LNCAP (cell line): ENCODE data around the gene CUEDC1.

Experiments used
- CTCF ChIP-seq: fragments of 450-650 bp; IDR thresholded peaks from 2 replicates; pipeline ENCODE4 v1.5.1; 2017; ENCODE audit warnings: mild to moderate bottlenecking

The CUEDC1 gene

GRCh38 chr17:57955183-57955931 is at the start of gene CUEDC1:
TSS of gene CUEDC1 (minus strand) at chr17:57955412. CDS start at chr17:57885564, 69,848 bp downstream.
- TF ChIP-seq CTCF: peak; percentile 46; the same call in 1 of the 2 replicates

DNA sequence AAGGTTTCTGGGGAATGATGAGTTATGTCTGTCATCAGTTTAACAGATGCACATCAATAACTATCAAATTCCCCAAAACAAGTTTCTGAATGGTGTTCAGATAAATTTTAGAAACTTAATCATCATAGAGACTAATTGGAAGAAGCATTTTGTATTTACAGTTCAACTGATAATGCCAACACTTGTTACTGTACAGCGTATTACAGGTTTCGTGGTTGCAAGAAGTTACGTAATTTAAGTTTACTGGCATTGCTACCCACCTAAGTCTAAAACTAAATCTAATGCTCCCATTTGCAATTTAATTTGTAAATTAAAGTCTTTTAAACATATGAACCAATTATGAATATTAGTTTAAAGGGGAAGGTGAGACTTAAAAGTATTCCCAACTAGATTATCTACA is 48.8 kb upstream of the CUEDC1 start:
- no peak for TF ChIP-seq CTCF

DNA sequence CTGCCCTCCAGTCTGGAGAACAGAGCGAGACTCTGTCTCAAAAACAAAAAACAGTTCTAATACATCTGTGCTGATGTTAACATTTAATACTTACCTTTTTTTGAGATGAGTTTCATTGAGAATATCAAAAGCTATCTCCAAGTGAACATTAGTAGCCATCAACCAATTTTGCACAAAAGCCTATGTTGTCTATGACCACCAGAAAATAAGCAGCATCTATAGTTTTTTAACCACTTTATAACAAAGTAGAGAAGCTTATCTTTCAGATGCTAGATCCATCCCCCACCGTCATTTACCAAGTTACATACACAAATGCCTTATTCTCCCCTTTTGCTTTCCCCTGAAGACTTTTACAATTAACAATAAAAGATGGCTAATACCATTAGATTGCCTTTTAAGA is 47.8 kb upstream of the CUEDC1 start:
- TF ChIP-seq CTCF: no peak

DNA sequence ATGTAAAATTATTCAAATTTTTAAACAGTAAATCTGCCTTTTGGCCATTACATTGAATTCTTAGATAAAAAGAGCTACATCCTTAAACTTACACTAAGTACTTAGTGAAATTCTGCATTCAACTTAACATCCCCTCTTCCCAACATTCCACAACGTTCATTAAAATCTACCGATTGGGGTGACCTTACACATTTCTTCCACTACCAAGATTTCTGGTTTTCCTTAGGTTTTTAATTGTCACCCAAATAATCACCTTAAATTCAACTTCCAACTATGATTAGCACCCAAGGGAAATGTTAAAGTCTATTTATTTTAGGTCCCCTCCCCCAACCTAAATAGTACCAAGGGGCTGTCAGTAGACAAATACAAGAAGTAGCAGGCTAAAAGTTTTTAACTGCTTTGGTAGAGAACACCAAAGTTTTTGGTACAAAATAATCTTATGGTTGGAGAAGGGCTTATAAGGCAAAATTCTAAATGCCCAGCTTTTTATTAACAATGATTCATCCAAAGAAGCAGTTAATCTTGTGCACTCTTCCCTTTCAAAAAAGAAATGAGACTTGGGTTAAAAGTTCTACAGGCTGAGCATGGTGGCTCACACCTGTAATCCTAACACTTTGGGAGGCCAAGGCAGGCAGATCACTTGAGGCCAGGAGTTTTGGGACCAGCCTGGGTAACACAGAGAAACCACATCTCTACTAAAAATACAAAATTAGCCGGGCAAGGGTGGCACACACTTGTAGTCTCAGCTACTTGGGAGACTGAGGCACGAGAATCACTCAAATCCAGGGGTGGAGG is 47.1 kb upstream of the CUEDC1 start:
- TF ChIP-seq CTCF: no peak

GRCh38 chr17:58001461-58002124 is 46.4 kb upstream of the CUEDC1 start:
- no peak for TF ChIP-seq CTCF

DNA sequence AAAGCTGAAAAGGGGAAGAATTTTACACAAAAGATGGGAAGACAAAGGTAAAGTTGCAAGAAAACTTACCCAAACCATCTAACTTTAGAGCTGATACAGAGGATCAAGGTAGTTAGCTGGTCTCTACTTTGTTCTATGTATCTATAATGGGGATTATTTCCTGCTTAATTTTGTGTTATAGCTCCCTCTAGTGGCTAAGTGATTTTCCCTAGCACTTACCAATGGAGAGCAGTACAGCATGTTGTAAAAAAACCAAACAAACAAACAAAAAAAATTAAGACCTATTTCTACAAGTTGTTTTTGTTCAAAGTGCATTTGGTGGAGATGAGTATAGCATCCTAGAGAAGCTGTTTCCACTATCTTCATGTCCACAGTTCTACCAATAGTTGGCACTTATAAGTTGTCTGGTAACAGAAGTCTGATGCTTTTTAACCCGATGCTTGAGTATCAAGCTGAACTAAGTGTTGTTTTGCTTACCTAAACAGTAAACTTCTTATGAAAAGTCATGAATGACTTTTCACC is 44.3 kb upstream of the CUEDC1 start:
- peak; percentile 91 for TF ChIP-seq CTCF

GRCh38 chr17:57999010-57999495 is 43.8 kb upstream of the CUEDC1 start:
- TF ChIP-seq CTCF: no peak
